Mesodermal cell (in vitro differentiated cells): Measurements from ENCODE around the gene SACS.

Experiments used
- H3K27ac ChIP-seq: 2 replicates; pipeline ENCODE4 v1.7.0; 2013; ENCODE audit warnings: mild to moderate bottlenecking, low read depth, low read length, moderate library complexity; ENCODE audit not compliant: severe bottlenecking
- H3K36me3 ChIP-seq: 2 replicates; pipeline ENCODE4 v1.7.1; 2013; ENCODE audit warnings: mild to moderate bottlenecking, low read length, moderate library complexity; ENCODE audit not compliant: control insufficient read depth, insufficient read depth
- H3K4me1 ChIP-seq: one replicate; pipeline ENCODE4 v1.7.1; 2013; ENCODE audit warnings: mild to moderate bottlenecking, low read length; ENCODE audit not compliant: insufficient read depth, control insufficient read depth, poor library complexity, severe bottlenecking
- H3K4me3 ChIP-seq: 2 replicates; pipeline ENCODE4 v1.7.0; 2013; ENCODE audit warnings: low read length, control low read depth, mild to moderate bottlenecking; ENCODE audit not compliant: insufficient read depth, poor library complexity, severe bottlenecking; ENCODE audit errors: extremely low read depth
- H3K9me3 ChIP-seq: 2 replicates; pipeline ENCODE4 v1.7.1; 2013; ENCODE audit warnings: mild to moderate bottlenecking, low read length, moderate library complexity; ENCODE audit not compliant: control insufficient read depth
- WGBS, 2 experiments: methylation state at CpG; one replicate each; pipeline ENCODE4 v1.1.5; 2013; ENCODE audit warnings: missing lambda C conversion rate in 2 of 2; ENCODE audit not compliant: insufficient coverage in 2 of 2; 5-methylcytosine and 5-hydroxymethylcytosine counted together

The SACS gene

DNA sequence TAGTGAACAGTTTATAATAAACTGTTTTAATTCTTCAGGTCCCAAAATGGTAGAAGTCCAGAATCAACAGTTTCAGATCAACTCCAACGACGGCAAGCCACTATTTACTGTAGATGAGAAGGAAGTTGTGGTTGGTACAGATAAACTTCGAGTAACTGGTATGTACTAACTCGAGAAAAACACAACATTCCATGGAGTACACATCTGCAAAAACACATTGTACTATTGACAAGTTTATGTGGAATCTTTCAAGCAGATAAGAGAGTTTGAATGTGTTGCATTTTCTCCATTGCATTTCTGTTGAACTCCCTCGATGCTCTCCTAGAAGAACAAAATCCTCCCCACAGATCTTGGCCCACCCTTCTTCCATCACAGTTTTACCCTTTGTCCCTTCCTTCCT is 154.2 kb downstream of the SACS start:
- no peaks in the 10 kb centered on the region for H3K9me3 ChIP-seq
- H3K4me3 ChIP-seq: no peak overlapping the region
- WGBS, 2 experiments: 92 to 100% methylated on average over 1 of the region's 5 CpGs
- H3K4me1 ChIP-seq: no peaks in the 10 kb centered on the region
- H3K36me3 ChIP-seq: no peaks in the 10 kb centered on the region
- H3K27ac ChIP-seq: no peak overlapping the region
